Gastroesophageal sphincter (tissue), 4 donors: Measurements from ENCODE around the gene UTP25. TPM values are rescaled to one million over a fixed set of nuclear protein-coding genes. Genes with fewer than 3 reads are reported as not detected.
"Not testable (repeated sequence)": the region's sequence is repeated elsewhere in the genome, so short reads cannot be mapped to it uniquely, and the experiment has no call there.

ENCODE experiments used
- ATAC-seq: fragments of 150-250 bp; one replicate; pipeline ENCODE4 v1.9.1; 2016; ENCODE audit warnings: mild to moderate bottlenecking, moderate library complexity
- H3K27ac ChIP-seq, 4 donors: fragments of 200-600 bp; sonication (generic) in 3 of 4; 1 replicate in 3 of 4; 2 replicates in 1 of 4; pipeline ENCODE4 v1.5.1; 2016 to 2019
- H3K27me3 ChIP-seq: fragments of 200-600 bp; sonication (generic); one replicate; pipeline ENCODE4 v1.5.1; 2019
- H3K36me3 ChIP-seq, 2 donors: fragments of 200-600 bp; sonication (generic); one replicate each; pipeline ENCODE4 v1.5.1; 2019; ENCODE audit warnings: control low read depth in 1 of 2
- H3K4me1 ChIP-seq, 3 donors: fragments of 200-600 bp; sonication (generic); 1 replicate in 2 of 3; 2 replicates in 1 of 3; pipeline ENCODE4 v1.5.1; 2016 to 2019; ENCODE audit warnings: control low read depth in 2 of 3
- H3K4me3 ChIP-seq, 2 donors: fragments of 200-600 bp; sonication (generic); one replicate each; pipeline ENCODE4 v1.5.1; 2019; ENCODE audit warnings: mild to moderate bottlenecking in 1 of 2, moderate library complexity in 1 of 2
- H3K9me3 ChIP-seq, 3 donors: fragments of 200-600 bp; sonication (generic); one replicate each; pipeline ENCODE4 v1.5.1; 2017 to 2019; ENCODE audit warnings: control low read depth in 2 of 3
- EP300 ChIP-seq: sonication (generic); formaldehyde crosslinking; IDR thresholded peaks from one replicate; pipeline ENCODE4 v1.6.1; 2017; ENCODE audit warnings: antibody characterized with exemption, mild to moderate bottlenecking
- POLR2A ChIP-seq, 2 donors: fragments of 450-650 bp; IDR thresholded peaks; one replicate each; pipeline ENCODE4 v1.6.1; 2017; ENCODE audit warnings: antibody characterized with exemption in 2 of 2, mild to moderate bottlenecking in 2 of 2, moderate library complexity in 1 of 2
- POLR2AphosphoS5 ChIP-seq: sonication (generic); formaldehyde crosslinking; IDR thresholded peaks from one replicate; pipeline ENCODE4 v1.6.1; 2017; ENCODE audit warnings: antibody characterized with exemption
- WGBS, 2 donors: methylation state at CpG; one replicate each; pipeline ENCODE4 v1.1.5; 2018; ENCODE audit warnings: low coverage in 1 of 2; 5-methylcytosine and 5-hydroxymethylcytosine counted together
- total RNA-seq, 4 donors: library from RNA; depleted of rRNA; stranded (reverse); fragments of >200 nt; gene quantifications; one replicate each; pipeline ENCODE4 v1.1.0, GENCODE V29; 2016
- TF ChIP-seq, protein P1 (sequence below), 4 experiments: fragments of 200-600 bp in 2 of 4; fragments of 450-650 bp in 2 of 4; sonication (generic) in 1 of 4; IDR thresholded peaks; one replicate each; pipeline ENCODE4 v1.5.1; 2017 to 2019; ENCODE audit warnings: antibody characterized with exemption in 4 of 4, mild to moderate bottlenecking in 2 of 4, moderate library complexity in 2 of 4

Gene UTP25
- total RNA-seq, 4 donors from 2014 or later, result 4.5 to 8.7 (median 8.0) TPM

GRCh38 chr1:209790286-209791193, 37.2 kb upstream of the UTP25 start:
- no peaks in the 10 kb centered on the region for H3K36me3 ChIP-seq
- peaks cover 4 to 28% (median 7%) of the 10 kb centered on the region in 3 donors for H3K4me1 ChIP-seq
- no peak overlapping the region for H3K4me3 ChIP-seq
- H3K9me3 ChIP-seq, result no peaks in the 10 kb centered on the region
- H3K27me3 ChIP-seq, result no peaks in the 10 kb centered on the region
- ATAC-seq, result no peak
- 58 to 73% methylated on average over 2 to 3 of the region's 10 CpGs for whole genome bisulfite sequencing, 2 donors
- no peak for TF ChIP-seq POLR2AphosphoS5
- TF ChIP-seq EP300, result no peak
- TF ChIP-seq, protein P1, sequence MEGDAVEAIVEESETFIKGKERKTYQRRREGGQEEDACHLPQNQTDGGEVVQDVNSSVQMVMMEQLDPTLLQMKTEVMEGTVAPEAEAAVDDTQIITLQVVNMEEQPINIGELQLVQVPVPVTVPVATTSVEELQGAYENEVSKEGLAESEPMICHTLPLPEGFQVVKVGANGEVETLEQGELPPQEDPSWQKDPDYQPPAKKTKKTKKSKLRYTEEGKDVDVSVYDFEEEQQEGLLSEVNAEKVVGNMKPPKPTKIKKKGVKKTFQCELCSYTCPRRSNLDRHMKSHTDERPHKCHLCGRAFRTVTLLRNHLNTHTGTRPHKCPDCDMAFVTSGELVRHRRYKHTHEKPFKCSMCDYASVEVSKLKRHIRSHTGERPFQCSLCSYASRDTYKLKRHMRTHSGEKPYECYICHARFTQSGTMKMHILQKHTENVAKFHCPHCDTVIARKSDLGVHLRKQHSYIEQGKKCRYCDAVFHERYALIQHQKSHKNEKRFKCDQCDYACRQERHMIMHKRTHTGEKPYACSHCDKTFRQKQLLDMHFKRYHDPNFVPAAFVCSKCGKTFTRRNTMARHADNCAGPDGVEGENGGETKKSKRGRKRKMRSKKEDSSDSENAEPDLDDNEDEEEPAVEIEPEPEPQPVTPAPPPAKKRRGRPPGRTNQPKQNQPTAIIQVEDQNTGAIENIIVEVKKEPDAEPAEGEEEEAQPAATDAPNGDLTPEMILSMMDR (IDR thresholded peaks at IDR 0.05), result no peak
- TF ChIP-seq POLR2A (IDR thresholded peaks at IDR 0.05), result no peak
- H3K27ac ChIP-seq, result no peak overlapping the region

GRCh38 chr1:209791920-209792319, 35.9 kb upstream of the UTP25 start:
- Histone ChIP-seq H3K27ac (no peak overlapping the region), H3K36me3 (no peaks in the 10 kb centered on the region), H3K27me3 (no peaks in the 10 kb centered on the region), H3K9me3 (no peaks in the 10 kb centered on the region), H3K4me1 (peaks cover 4 to 19% (median 7%) of the 10 kb centered on the region in 3 donors), H3K4me3 (no peak overlapping the region)
- ATAC-seq, result no peak
- WGBS, 2 donors, result 71% methylated on average over 1 of the region's 1 CpG; no CpG with 5 or more reads in 1 of the 2 donors
- TF ChIP-seq EP300 (no peak), POLR2AphosphoS5 (no peak), POLR2A (IDR thresholded peaks at IDR 0.05) (no peak)
- TF ChIP-seq, protein P1 (IDR thresholded peaks at IDR 0.05), result no peak

- WGBS, 2 donors, result 86 to 96% methylated on average over 3 of the region's 3 CpGs
- H3K9me3 ChIP-seq, H3K27ac ChIP-seq, H3K4me3 ChIP-seq, ATAC-seq, H3K4me1 ChIP-seq, H3K27me3 ChIP-seq, H3K36me3 ChIP-seq: not testable (repeated sequence)
These were observed 34.1 kb upstream of the UTP25 start for GRCh38 chr1:209793711-209794110.

DNA sequence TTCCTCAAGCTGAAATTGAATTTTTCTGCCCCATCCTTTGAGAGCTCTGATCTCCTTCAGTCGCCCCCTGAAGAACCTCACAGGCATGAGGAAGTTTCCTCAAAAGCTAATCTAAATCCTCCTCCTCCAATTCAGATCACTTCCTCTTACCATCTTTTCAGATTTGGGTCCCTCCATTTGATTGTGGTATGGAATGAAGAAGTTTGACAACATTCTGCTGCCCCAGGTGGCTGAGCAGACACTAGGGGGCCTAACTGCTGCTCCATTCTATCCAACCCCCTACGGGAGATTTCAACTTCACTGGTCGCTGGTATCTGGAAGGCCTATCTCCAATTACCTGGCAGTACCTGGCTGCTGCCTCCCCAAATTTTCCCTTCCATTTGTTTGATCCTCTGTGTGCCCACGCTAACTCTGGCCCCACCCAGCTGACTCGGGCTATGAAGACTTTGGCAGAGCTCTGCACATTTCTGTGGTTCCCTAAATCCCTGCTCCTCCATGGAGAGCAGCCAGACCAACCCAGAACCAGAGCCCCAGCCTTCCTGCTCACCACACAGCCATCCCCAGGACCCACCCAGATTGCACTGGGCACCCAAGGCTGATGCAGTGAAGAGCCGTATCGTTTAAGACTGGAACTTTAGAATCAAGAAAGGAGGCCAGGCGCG, 29.7 kb upstream of the UTP25 start:
- Histone ChIP-seq H3K4me3 (no peak overlapping the region), H3K27me3 (no peaks in the 10 kb centered on the region), H3K27ac (no peak overlapping the region), H3K4me1 (peaks cover 0 to 12% (median 0%) of the 10 kb centered on the region in 3 donors), H3K36me3 (no peaks in the 10 kb centered on the region), H3K9me3 (no peaks in the 10 kb centered on the region)
- ATAC-seq, result no peak
- TF ChIP-seq, protein P1 (IDR thresholded peaks at IDR 0.05), result no peak
- no peak for TF ChIP-seq EP300
- no peak for TF ChIP-seq POLR2A (IDR thresholded peaks at IDR 0.05)
- no peak for TF ChIP-seq POLR2AphosphoS5
- 73 to 84% methylated on average over 4 to 7 of the region's 9 CpGs for whole genome bisulfite sequencing, 2 donors

DNA sequence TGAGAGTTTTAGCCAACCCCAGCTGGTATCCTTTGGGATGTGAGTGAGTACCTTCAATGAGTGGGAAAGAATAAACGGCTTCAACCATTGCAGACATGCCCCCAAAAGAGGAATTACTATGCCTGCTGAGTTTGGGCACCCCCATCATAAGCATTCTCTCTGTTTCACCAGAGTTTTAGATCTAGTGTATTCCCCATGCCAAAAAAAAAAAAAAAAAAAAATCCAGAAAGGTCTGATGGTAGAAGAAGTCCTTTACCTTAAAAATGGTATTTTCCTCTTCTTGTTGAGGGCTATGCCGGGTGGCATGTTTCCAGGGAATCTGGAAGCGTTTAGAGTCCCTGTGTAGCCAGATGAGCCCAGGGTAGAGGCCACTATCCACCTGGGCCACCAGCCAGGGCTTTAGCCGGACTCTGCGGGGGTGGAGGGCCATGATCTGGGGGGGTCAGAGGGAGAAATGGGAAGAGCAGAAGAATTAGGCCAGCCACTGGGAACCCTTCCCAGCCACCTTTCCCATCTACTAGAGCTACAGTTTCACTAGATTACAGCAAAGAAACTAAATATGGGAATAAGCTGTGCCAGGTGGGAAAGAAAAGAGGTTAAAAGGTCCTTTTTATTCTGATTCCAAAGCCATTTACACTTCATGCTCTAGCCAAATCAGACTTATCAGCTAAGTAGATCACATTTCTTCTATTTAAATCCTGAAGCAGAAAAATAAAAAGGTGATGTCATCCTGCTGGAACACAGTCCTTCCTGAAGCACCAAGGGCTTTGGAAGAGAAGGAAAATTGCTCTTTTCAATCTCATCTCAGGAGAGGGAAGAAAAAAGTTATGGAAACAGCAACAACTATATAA, 26.6 kb upstream of the UTP25 start:
- H3K27ac ChIP-seq, result peak overlapping the region in 1 of 4 donors; percentile 23
- no peaks in the 10 kb centered on the region for H3K27me3 ChIP-seq
- H3K36me3 ChIP-seq, result no peaks in the 10 kb centered on the region
- H3K4me1 ChIP-seq, result peaks cover 0 to 23% (median 0%) of the 10 kb centered on the region in 3 donors
- TF ChIP-seq POLR2AphosphoS5, result no peak
- no peak for TF ChIP-seq POLR2A (IDR thresholded peaks at IDR 0.05)
- TF ChIP-seq EP300, result no peak
- TF ChIP-seq, protein P1 (IDR thresholded peaks at IDR 0.05), result no peak
- no peaks in the 10 kb centered on the region for H3K9me3 ChIP-seq
- WGBS, 2 donors, result 45 to 48% methylated on average over 4 to 5 of the region's 5 CpGs
- no peak for ATAC-seq
- no peak overlapping the region for H3K4me3 ChIP-seq
